ENCODE data around the gene NR2F2.
"Not testable (repeated sequence)": the region's sequence is repeated elsewhere in the genome, so short reads cannot be mapped to it uniquely, and the experiment has no call there.

NR2F2 gene

GRCh38 chr15:96374499-96374898 is 44.0 kb downstream of the NR2F2 start:
- DNase-seq = no peak

- DNase-seq = not testable (repeated sequence)
Measured at GRCh38 chr15:96379592-96379991, 49.1 kb downstream of the NR2F2 start.

GRCh38 chr15:96381463-96381862 is 51.0 kb downstream of the NR2F2 start:
- DNase-seq = no peak

GRCh38 chr15:96385195-96385594 is 54.7 kb downstream of the NR2F2 start:
- no peak for DNase-seq

GRCh38 chr15:96388673-96389072 is 58.2 kb downstream of the NR2F2 start:
- DNase-seq = no peak
